Skeletal muscle cell (primary cell): ENCODE measurements around the gene CHD2.
A peak's percentile ranks its signal among the peaks of the same experiment; 100 is the strongest.
"Not testable (repeated sequence)": the region's sequence is repeated elsewhere in the genome, so short reads cannot be mapped to it uniquely, and the experiment has no call there.

Experiments
- DNase-seq: peaks from one replicate; pipeline ENCODE4 v3.0.0-alpha.2; 2010; ENCODE audit warnings: low read depth
- H3K4me3 ChIP-seq: 2 replicates; pipeline ENCODE4 v1.5.1; 2011; ENCODE audit warnings: low read depth, mild to moderate bottlenecking, control low read depth, low read length, moderate library complexity

CHD2 gene

DNA sequence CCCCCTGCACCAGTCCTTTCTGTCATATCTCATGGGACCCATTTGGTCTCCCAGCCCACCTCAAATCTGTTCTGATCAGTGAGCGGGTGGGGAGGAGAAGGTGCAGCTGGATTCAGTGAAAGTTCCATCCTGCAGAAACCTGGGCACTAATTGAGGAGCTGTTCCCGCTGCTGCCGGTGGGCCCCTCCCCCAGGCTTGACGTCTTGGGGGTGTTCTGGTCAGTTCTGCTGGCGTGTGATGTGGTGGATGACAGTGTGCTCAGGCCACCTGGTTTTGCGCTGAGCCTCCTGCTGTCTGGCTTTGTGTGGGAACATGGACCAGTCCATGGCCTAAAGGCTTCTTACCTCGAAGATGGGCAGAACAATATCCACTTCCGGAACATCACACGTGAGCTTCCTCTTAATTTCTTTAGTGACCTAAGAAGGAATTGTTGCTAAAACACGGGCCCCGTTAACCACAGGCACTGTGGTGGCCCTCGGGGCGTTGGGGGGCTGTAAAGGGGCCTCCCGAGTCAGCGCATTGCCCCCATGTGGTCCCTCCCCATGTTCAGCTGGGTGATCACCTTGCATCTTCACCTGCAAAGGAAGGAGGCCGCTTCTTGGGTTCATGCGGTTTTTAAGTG is 129.2 kb downstream of the CHD2 start:
- no peak overlapping the region for H3K4me3 ChIP-seq
- no peak for DNase-seq

DNA sequence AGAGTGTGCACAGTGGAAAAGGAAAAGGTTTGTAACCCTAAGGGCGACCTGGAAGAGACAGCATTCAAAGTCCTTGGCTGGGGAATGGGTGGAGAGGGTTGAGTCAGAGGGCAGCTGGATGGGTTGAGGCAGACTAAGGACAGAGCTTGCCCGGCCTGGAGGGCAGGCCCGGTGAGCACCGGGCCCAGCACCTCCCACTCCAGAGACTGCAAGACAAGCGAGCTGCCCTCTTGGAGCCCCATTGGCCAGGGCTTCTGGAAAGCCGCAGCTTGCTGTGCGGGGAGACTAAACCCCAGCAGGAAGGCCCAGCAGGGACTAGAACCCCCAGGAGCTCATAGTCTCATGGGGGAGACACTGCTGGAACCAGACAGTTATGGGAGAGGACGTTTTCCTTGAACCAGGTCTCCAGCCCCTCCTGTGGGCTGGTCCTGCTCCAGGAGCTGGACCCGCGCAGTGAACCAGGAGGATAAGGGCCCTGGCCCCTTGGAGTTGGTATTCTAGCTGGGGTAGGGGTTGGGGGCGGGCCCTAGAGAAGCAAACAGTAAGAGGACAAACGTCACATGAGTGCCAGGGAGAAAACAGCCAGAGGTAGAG is 129.8 kb downstream of the CHD2 start:
- no peak for DNase-seq

DNA sequence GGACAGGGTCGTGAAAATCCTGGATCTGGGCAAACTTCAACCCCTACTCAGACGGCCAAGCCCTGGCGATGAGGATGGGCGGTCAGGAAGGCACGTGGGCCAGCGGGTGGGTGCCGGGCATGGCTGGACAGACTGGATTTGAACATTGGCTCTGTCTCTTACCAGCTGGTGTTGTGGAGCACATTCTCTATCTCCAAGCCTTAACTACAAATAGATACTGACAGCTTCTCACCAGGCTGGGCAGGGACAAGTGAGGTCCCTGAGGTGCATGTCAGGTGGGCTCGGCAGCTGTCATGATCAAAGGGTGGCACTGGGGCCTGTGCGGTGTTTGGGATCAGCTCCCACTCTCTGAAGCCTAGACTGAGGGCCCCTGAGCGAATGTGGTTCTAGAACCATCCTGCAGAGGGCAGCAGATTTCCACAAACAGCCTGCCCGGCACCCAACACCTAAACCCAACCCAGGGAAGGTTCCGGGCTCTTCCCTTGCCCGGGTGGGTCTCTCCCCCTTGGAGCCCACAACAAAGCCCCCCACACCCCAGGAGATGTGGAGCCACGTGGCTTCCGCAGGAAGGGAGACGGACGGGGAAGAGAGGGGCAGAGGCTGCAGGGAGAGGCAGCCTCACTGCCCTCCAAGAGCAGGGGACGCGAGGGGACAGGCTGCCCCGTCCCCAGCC is 130.4 kb downstream of the CHD2 start:
- no peak for DNase-seq
- H3K4me3 ChIP-seq = no peak overlapping the region

More for the DNA sequence above, 129.8 kb downstream of the CHD2 start:
- H3K4me3 ChIP-seq = no peak overlapping the region

DNA sequence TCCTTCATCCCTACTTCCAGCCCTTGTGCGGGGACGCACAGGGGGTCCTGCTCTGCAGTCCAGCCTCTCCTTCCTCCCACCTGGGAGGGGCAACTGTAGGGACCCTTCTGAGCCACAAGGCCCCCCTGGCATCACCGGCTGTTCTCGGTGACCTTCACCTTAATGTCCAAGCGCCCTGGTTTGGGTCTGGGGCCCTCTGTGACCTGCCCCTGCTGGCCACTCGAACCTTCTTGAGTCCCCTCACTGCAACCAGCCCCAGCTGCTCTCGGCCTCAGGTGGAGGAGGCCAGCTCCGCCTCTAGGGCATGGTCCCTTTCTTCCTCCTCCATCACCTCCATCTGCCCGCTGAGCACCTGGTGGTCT is 131.0 kb downstream of the CHD2 start:
- no peak for DNase-seq
- H3K4me3 ChIP-seq = no peak overlapping the region

DNA sequence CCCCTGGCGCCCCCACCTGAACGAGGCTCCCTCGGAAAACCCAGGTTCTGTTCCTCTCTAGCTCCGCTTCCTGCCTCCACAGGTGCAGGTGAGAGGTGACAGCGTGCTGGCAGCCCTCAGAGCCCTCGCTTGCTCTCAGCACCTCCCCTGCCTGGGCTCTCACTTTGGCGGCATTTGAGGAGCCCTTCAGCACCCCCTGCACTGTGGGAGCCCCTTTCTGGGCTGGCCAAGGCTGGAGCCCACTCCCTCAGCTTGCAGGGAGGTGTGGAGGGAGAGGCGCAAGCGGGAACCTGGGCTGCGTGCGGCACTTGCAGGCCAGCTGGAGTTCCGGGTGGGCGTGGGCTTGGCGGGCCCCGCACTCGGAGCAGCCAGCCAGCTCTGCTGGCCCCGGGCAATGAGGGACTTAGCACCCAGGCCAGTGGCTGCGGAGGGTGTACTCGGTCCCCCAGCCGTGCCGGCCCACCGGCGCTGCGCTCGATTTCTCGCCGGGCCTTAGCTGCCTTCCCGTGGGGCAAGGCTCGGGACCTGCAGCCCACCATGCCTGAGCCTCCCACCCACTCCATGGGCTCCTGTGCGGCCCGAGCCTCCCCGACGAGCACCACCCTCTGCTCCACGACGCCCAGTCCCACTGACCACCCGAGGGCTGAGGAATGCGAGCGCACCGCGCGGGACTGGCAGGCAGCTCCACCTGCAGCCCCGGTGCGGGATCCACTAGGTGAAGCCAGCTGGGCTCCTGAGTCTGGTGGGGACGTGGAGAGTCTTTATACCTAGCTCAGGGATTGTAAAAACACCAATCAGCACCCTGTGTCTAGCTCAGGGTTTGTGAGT is 131.6 kb downstream of the CHD2 start:
- DNase-seq, H3K4me3 ChIP-seq: not testable (repeated sequence)

DNA sequence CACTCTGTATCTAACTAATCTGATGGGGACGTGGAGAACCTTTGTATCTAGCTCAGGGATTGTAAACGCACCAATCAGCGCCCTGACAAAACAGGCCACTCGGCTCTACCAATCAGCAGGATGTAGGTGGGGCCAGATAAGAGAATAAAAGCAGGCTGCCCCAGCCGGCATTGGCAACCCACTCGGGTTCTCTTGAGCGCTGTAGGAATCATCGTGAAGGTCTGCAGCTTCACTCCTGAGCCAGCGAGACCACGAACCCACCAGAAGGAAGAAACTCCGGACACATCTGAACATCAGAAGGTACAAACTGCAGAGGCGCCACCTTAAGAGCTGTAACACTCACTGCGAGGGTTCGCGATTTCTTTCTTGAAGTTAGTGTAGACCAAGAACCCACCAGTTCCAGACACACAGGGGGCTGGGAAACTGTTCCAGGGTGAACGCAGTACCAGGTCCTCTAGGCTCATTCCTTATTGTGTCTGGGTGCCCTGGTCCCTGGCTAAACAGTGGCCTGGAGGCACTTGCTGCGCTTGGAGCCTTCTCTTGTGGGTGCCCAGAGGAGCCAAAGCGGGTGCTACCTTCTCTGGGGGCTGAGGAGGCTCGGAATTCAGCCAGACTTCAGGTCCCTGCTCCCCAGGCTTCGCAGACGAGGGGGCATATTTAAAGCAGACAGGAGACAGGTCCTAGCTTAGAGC is 132.5 kb downstream of the CHD2 start:
- DNase-seq, H3K4me3 ChIP-seq: not testable (repeated sequence)

DNA sequence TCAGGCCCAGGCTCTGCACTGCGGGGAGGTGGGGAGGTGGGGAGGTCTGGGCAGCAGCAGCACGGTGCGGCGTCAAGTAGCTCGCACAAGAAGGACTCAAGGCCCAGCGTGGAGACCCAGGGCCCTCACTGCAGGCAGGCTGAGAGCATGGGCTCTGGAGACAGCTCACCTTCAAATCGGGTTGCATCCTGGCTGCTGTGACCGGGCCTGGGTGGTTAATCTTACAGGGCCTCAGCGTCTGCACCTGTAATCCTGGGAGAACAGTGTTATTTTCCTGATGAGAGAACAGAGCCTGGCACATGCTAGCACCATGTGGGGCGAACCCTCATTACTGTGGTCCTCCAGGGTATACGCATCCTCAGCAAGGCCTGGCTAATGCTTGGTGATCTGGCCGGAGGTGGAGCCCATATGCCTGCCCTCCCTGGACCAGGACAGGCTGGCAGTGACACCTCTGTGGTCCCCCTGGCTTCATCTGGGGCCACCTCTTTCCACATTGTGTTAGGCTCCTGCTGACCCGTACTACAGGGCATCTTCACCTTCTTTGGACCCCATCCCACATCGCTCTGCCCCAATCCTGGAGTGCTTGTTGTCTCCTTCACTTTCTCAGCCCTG is 133.4 kb downstream of the CHD2 start:
- no peak for DNase-seq
- H3K4me3 ChIP-seq = no peak overlapping the region

DNA sequence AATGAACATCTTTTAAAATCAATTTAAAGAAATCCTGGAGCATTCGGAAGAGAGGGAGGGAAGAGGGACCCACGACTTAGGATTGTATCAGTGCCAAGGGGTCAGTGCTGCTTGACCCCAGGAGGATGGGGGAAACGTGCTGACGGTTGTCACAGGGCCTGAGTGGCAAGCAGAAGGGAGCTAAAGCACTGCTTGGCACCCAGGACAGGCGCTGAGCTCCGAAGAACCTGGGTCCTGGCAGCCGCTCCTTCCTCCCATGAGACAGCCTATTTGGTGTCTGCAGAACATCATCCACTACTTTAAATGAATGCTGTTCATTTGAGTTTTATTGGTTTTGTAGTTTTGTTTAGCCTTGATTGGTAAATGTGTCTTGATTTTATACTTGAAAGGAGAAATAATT is 134.4 kb downstream of the CHD2 start:
- no peak overlapping the region for H3K4me3 ChIP-seq
- DNase-seq = no peak

DNA sequence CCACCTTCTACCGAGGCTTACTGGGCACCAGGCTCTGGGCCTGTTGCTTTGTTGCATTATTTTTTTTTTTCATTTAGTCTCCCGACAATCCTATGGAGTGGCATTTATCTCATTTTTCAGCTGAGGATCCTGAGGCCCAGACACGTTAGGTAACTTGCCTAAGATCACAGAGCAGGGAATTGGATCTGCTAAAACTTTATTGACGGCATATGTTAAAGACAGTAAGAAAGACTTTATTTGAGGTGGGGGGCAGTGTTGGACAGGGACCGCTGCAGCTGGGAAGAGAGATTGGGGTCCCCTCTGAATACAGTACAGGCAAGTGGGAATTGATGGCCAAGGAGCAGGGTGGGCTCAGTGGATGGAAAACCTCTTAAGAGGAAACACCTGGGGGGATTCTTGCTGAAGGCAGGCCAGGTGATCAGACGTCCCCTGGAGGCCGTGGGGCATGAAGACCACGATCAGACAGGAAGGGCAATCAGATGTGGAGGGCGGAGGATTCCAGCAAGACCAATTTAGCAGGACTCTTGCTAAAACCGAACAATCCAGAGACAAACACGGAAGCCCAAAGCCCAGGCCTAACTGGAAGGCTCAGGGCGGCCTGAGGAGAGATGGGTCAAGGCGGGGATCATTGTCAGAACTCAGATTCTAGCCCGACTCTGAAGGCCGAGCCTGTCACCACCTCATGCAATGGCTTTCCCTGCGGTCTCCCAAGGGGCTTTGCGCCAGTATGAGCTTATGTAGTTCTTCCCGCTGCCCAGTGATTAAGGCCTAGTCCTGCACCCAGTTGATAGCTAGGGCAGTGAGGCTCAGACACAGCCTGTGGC is 135.2 kb downstream of the CHD2 start:
- no peak overlapping the region for H3K4me3 ChIP-seq
- no peak for DNase-seq

DNA sequence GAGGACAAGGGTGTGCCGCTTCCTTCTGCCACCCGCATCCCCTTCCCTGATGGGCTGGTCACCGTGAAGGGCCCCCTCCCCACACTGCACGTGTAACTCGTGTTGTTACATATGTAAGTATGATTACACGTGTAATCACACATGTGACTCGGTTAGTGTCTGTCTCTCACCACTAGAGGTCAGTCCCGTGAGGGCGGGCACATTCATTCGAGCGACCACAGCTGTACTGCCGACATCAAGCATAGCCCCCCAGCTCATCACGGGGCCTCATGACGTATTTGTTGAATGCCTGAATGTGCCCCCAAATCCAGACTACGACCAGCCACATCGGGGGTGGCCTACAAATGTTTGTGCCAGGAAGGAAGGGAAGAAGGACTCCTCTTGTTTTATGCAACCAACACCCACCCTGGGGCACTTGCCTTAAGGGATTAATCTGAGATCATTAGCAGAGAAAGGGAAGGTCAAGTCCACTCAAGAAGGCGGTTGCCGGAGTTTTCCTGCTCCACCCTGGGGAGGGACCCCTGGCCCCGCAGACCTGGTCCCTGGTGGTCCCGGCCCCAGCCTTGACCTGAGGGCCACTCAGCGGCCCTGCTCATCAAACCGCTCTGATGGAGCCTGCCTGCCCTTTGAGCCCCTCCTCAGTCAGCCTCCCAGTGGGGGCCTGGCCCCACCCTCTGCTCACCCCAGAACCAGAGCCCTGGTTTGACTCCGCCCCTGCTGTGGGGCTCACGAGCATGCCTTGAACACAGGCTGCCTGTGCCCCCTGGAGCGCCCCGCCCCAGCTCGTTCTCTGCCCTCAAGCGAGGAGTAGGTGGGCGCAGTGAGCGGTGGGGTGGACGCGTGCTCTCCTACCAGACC is 136.1 kb downstream of the CHD2 start:
- H3K4me3 ChIP-seq = no peak overlapping the region
- DNase-seq = no peak

DNA sequence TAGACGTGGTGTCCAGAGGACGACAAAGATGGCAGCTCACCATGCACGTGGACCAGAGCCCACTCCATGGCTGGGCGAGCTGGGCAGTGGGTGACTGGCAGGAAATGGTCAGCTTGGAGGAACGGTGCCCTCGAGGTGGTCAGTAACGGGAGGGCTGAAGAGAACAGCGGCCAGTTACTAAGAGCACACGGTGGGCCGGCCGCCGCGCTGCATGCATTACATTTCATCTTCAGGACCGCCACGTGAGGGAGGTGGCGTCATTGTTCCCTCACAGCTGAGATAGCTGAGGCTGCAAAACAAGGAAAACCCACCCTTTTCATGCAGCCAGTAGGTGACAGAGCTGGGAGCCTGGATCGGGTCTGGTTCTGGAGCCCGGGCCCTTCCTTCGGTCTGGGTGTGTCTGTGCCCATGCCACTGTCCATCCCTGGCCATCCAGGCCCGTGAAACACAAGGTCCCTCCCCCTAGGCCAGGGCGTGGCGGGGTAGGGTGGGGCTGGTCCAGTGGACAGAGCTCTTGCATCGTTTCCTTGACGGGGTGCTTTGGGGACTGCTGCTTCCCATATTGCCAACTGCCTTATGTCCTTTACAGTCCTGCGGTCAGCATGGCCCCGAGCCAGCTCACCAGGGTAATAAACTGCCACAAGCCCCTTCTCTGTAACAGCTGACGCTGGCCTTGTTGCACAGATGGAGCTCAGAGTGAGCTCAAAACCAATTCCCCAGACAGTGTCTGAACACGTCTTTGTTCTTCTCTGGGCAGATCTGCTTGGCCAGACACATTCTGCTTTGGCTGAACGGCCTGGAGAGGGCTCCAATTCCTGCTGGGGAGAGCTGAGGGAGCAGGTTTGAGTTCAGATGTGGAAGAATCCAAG is 137.1 kb downstream of the CHD2 start:
- H3K4me3 ChIP-seq = no peak overlapping the region
- peak; percentile 73 for DNase-seq

DNA sequence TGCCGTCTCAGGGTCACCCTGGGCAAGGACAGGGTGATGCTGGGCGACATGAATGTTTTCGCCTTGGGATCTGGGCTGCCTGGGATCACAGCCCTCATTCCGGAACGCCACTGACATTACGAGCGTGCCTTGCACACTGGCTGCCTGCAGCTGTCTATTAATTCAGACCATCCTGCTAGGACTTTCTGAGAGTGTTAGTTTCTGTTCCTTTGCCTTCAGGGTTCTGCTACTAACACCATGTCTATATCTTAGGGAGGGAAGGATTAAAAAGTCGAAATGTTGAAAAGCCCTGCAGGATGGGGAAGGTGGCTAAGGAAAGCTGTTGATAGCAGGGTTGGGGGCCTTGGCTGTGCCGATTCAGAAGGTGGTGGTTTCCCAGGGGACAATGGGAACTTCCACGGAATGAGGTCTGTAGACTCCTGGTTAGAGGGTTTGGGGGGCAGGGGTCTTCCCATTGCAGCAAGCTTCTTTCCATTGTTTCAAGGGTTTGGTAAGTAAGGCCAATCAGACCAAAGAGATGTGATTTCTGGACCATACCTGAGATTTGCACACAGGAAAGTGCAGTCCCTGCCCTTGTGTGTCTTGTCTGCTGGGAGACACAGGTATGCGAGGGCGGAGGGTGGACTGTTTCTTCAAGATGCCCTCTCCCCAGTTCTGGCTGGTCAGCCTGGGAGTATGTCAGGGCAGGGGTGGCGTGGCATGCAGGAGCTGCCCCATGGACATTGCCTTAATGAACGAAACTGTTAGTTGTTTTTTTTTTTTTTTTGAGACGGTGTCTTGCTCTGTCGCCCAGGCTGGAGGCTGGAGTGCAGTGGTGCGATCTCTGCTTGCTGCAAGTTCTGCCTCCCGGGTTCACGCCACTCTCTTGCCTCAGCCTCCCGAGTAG is 137.9 kb downstream of the CHD2 start:
- no peak overlapping the region for H3K4me3 ChIP-seq
- DNase-seq = no peak

DNA sequence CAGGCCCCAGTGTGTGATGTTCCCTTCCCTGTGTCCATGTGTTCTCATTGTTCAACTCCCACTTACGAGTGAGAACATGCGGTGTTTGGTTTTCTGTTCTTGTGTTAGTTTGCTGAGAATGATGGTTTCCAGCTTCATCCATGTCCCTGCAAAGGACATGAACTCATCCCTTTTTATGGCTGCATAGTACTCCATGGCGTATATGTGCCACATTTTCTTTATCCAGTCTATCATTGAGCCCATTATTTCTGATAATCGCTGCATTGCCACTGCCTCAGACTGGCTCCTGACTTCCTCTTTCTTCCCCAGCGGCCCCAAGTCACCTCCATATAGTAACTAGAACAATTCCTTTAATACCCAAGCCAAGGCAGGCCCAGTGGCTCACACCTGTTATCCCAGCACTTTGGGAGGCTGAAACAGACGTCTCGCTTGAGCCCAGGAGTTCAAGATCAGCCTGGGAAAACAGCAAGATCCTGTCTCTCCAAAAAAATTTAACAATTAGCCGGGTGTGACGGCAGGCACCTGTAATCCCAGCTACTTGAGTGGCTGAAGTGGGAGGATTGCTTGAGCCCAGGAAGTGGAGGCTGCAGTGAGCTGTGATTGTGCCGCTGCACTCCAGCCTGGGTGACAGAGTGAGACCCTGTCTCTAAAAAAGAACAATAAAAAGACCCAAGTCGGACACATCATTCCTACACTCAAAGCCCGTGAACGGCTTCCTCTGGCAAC is 139.6 kb downstream of the CHD2 start:
- not testable (repeated sequence) for H3K4me3 ChIP-seq, DNase-seq

DNA sequence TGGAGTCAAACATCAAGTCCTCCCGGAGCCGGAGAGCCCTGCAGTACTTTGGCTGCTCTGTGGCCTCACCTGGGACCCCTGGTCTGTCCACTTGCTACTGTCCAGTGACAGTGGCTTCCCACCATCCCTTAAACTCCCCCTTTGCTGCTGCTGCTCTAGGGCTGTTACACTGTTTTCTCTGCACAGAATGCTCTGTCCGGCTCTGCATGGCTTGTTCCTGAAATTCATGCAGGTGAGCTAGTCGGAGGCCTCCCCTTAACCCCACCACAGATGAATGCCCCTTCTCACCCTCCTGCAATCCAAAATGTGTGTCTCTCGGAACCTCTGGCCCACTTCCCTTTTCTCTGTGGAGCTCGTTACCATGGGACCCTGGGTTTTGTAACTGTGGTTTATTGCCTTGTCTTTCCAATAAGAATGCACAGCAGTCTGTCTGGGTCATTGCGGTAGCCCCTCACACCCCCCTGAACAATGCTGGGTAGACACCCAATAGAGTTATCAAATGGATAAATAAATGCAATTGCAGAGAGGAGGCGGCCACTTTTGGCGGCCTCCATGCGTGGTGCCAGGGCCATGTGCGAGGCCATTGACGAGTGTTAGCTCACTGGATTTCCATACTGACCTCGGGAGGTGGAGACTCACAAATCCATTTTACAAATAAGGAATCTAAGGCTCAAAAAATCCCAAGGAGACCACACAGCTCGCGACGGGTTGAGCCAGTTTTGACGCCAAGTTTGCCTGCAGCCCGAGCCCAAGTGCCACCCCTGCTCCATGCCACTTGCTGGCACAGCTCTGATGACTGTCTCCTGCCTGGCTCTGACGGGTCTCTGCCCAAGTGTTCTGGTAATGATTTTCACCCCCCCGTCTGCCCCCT is 140.4 kb downstream of the CHD2 start:
- no peak for DNase-seq
- H3K4me3 ChIP-seq = no peak overlapping the region
